ENCODE measurements around the gene BNC2. TPM values are rescaled to one million over a fixed set of nuclear protein-coding genes. Genes with fewer than 3 reads are reported as not detected.

BNC2 gene
- total RNA-seq, 1 experiment from 2014 or later, result 43.6 TPM

DNA sequence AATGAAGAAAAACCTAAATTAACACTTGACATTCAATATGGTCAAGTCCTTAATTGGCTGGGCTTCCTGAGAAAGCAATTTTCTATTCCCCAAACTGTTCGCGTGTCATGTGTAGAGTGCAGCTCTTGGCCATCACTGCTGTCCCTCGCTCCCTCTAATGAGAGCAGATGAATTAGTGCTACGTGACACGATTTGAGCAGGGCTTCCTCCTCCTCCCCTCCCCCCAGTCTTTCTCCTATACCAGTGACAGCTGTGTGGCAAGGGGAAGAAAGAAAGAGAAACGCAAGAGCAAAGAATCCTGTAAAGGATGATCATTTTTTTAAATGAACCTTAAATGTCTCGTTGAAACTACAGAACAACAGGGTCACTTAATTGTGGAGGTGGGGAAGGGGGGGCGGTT, 159.6 kb downstream of the BNC2 start:
- H2BK20ac ChIP-seq (ENCODE audit: low read depth, low read length, poor library complexity, severe bottlenecking), result no peak overlapping the region
- no peak overlapping the region for H4K8ac ChIP-seq (replicated peaks; ENCODE audit: insufficient read length, low read depth, low read length)
- H3K4ac ChIP-seq (ENCODE audit: low read depth, low read length), result no peak overlapping the region
- H3K79me1 ChIP-seq (ENCODE audit: insufficient read depth, low read depth, low read length, poor library complexity, severe bottlenecking), result no peaks in the 10 kb centered on the region
- no peak overlapping the region for H3K56ac ChIP-seq (ENCODE audit: insufficient read length, low read depth, low read length)
- peak overlapping the region; percentile 58 for H2BK5ac ChIP-seq (ENCODE audit: insufficient read length, low read length)
- H3K23me2 ChIP-seq (ENCODE audit: insufficient read length, low read depth, low read length, poor library complexity, severe bottlenecking), result peaks cover 3% of the 10 kb centered on the region
- H3K27me3 Mint-ChIP-seq (ENCODE audit: low read depth), result no peaks in the 10 kb centered on the region
- H2BK15ac ChIP-seq (ENCODE audit: low read depth, low read length), result no peak overlapping the region
- TF ChIP-seq, protein P1, sequence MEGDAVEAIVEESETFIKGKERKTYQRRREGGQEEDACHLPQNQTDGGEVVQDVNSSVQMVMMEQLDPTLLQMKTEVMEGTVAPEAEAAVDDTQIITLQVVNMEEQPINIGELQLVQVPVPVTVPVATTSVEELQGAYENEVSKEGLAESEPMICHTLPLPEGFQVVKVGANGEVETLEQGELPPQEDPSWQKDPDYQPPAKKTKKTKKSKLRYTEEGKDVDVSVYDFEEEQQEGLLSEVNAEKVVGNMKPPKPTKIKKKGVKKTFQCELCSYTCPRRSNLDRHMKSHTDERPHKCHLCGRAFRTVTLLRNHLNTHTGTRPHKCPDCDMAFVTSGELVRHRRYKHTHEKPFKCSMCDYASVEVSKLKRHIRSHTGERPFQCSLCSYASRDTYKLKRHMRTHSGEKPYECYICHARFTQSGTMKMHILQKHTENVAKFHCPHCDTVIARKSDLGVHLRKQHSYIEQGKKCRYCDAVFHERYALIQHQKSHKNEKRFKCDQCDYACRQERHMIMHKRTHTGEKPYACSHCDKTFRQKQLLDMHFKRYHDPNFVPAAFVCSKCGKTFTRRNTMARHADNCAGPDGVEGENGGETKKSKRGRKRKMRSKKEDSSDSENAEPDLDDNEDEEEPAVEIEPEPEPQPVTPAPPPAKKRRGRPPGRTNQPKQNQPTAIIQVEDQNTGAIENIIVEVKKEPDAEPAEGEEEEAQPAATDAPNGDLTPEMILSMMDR (conservative IDR thresholded peaks at IDR 0.05), result no peak
- no peak overlapping the region; the same call in 1 of the 2 replicates for H3K14ac ChIP-seq (ENCODE audit: insufficient read depth, low read length)
- H2AFZ ChIP-seq (ENCODE audit: low read length), result no peak overlapping the region
- H3K27ac Mint-ChIP-seq, result peak overlapping the region; percentile 95 to 100 (median 99)
- no CpG with 5 or more reads among the region's 8 CpGs for WGBS (ENCODE audit: extremely low coverage, insufficient read length, low lambda C conversion rate)
- peak overlapping the region; percentile 13 for H3K18ac ChIP-seq (ENCODE audit: insufficient read length, low read depth, low read length)
- H4K20me1 ChIP-seq (ENCODE audit: control insufficient read depth, insufficient read depth, insufficient read length), result no peaks in the 10 kb centered on the region
- DNase-seq, result peak; percentile 51
- H4K91ac ChIP-seq (ENCODE audit: insufficient read length, low read depth, low read length), result no peak overlapping the region
- H3K36me3 Mint-ChIP-seq (ENCODE audit: insufficient read depth in 1 of 3, low read depth in 3 of 3), result no peaks in the 10 kb centered on the region
- H2BK120ac ChIP-seq (ENCODE audit: low read depth, low read length, poor library complexity, severe bottlenecking), result no peak overlapping the region
- no peak overlapping the region for H3K23ac ChIP-seq (ENCODE audit: insufficient read length, low read depth, low read length)
- no peaks in the 10 kb centered on the region for H3K9me3 Mint-ChIP-seq
- peaks cover 74 to 89% of the 10 kb centered on the region in 2 experiments for H3K4me1 Mint-ChIP-seq
- H3T11ph ChIP-seq (ENCODE audit: low read length), result no peak overlapping the region
- H3K4me1 ChIP-seq (ENCODE audit: insufficient read depth, low read length), result peaks cover 18% of the 10 kb centered on the region
- peak overlapping the region; percentile 4 for H3K9ac ChIP-seq (ENCODE audit: extremely low read depth, insufficient read length, low read length)
- H2AK5ac ChIP-seq (ENCODE audit: insufficient read length, low read length), result no peak overlapping the region
- H3K9me3 ChIP-seq (ENCODE audit: control insufficient read depth, low read depth, low read length), result no peaks in the 10 kb centered on the region
- H3K27me3 ChIP-seq (ENCODE audit: insufficient read depth, low read length), result no peaks in the 10 kb centered on the region
- H3K4me3 Mint-ChIP-seq, result peak overlapping the region; percentile 30 to 69; a peak in 3 of 5 replicates
- H3K27ac ChIP-seq (ENCODE audit: insufficient read length, low read depth, low read length), result peak overlapping the region; percentile 98
- H3K79me2 ChIP-seq (ENCODE audit: insufficient read depth, low read length), result no peaks in the 10 kb centered on the region
- H4K5ac ChIP-seq (ENCODE audit: insufficient read length, low read depth, low read length), result no peak overlapping the region
- peak overlapping the region; percentile 38 for H2BK12ac ChIP-seq (ENCODE audit: insufficient read length, low read depth, low read length)
- H3K4me2 ChIP-seq (ENCODE audit: insufficient read depth, insufficient read length, low read length), result peak overlapping the region; percentile 41

Data from H9 (cell line).